Breast epithelium (tissue), 4 donors: ENCODE measurements around the gene THADA. TPM values are rescaled to one million over a fixed set of nuclear protein-coding genes. Genes with fewer than 3 reads are reported as not detected.
A peak's percentile ranks its signal among the peaks of the same experiment; 100 is the strongest.

Source experiments
- DNase-seq, 2 donors: peaks; one replicate each; pipeline ENCODE4 v3.0.0-alpha.2; 2019; ENCODE audit warnings: low spot score in 2 of 2
- H3K27ac ChIP-seq, 2 donors: fragments of 200-600 bp; sonication (generic) in 1 of 2; one replicate each; pipeline ENCODE4 v1.5.1; 2016 to 2019; ENCODE audit warnings: mild to moderate bottlenecking in 1 of 2
- H3K27me3 ChIP-seq, 2 donors: fragments of 200-600 bp; sonication (generic) in 1 of 2; one replicate each; pipeline versions ENCODE4 v1.5.1 to v1.6.0; 2017 to 2019; ENCODE audit warnings: control low read depth in 1 of 2, mild to moderate bottlenecking in 1 of 2
- H3K36me3 ChIP-seq: fragments of 200-600 bp; one replicate; pipeline ENCODE4 v1.5.1; 2019
- H3K4me1 ChIP-seq, 2 donors: fragments of 200-600 bp; sonication (generic); one replicate each; pipeline ENCODE4 v1.5.1; 2016 to 2019; ENCODE audit warnings: control low read depth in 1 of 2
- H3K4me3 ChIP-seq, 3 donors: fragments of 200-600 bp; sonication (generic); 1 replicate in 2 of 3; 2 replicates in 1 of 3; pipeline ENCODE4 v1.5.1; 2016 to 2019; ENCODE audit warnings: mild to moderate bottlenecking in 3 of 3, moderate library complexity in 2 of 3
- H3K9me3 ChIP-seq, 2 donors: fragments of 200-600 bp; sonication (generic) in 1 of 2; one replicate each; pipeline ENCODE4 v1.5.1; 2016 to 2019; ENCODE audit warnings: control low read depth in 1 of 2
- CTCF ChIP-seq, 3 donors: fragments of 450-650 bp; IDR thresholded peaks; one replicate each; pipeline ENCODE4 v1.5.1; 2016 to 2017; ENCODE audit warnings: antibody characterized with exemption in 3 of 3, mild to moderate bottlenecking in 3 of 3, moderate library complexity in 3 of 3
- POLR2A ChIP-seq: fragments of 450-650 bp; IDR thresholded peaks from one replicate; pipeline ENCODE4 v1.6.1; 2016; ENCODE audit warnings: antibody characterized with exemption, mild to moderate bottlenecking, moderate library complexity
- POLR2AphosphoS5 ChIP-seq, 3 donors: sonication (generic); formaldehyde crosslinking; IDR thresholded peaks; one replicate each; pipeline ENCODE4 v1.6.1; 2017; ENCODE audit warnings: antibody characterized with exemption in 3 of 3
- intact Hi-C: fragments of 100-400 bp; cut with DNase I; formaldehyde crosslinking; loops from one replicate; pipeline ENCODE4 v1.15.1; 2023; ENCODE audit warnings: low total_unique reads
- total RNA-seq, 3 donors: library from RNA; depleted of rRNA; stranded (reverse); fragments of >200 nt; gene quantifications; one replicate each; pipeline ENCODE4 v1.1.0, GENCODE V29; 2016

Gene THADA
- total RNA-seq, 3 donors from 2014 or later: 41.1 to 60.6 (median 49.5) TPM

- DNase-seq: no peak
- Histone ChIP-seq H3K4me1 (peaks cover 0 to 20% of the 10 kb centered on the region in 2 donors), H3K27ac (peak overlapping the region; percentile 62 to 80), H3K36me3 (no peaks in the 10 kb centered on the region), H3K4me3 (no peak overlapping the region), H3K27me3 (no peaks in the 10 kb centered on the region), H3K9me3 (no peaks in the 10 kb centered on the region)
- TF ChIP-seq POLR2A: no peak
- intact Hi-C loops: no loop called here
Observed at GRCh38 chr2:43427032-43427424, 168.8 kb downstream of the THADA start.

GRCh38 chr2:43426305-43427031, 169.4 kb downstream of the THADA start:
- H3K9me3 ChIP-seq: no peaks in the 10 kb centered on the region
- H3K4me3 ChIP-seq: no peak overlapping the region
- intact Hi-C loops: no loop called here
- peaks cover 0 to 20% of the 10 kb centered on the region in 2 donors for H3K4me1 ChIP-seq
- no peaks in the 10 kb centered on the region for H3K27me3 ChIP-seq
- DNase-seq: peak; percentile 55 to 62
- no peak for TF ChIP-seq CTCF (IDR thresholded peaks at IDR 0.05)
- TF ChIP-seq POLR2AphosphoS5 (IDR thresholded peaks at IDR 0.05): peak in 2 of 3 donors; percentile 38 to 41
- no peak for TF ChIP-seq POLR2A
- peak overlapping the region; percentile 62 to 80 for H3K27ac ChIP-seq
- H3K36me3 ChIP-seq: no peaks in the 10 kb centered on the region

GRCh38 chr2:43425659-43426058, 170.2 kb downstream of the THADA start:
- intact Hi-C loops: no loop called here
- Histone ChIP-seq H3K36me3 (no peaks in the 10 kb centered on the region), H3K9me3 (no peaks in the 10 kb centered on the region), H3K4me1 (peaks cover 0 to 20% of the 10 kb centered on the region in 2 donors), H3K27ac (peak overlapping the region; percentile 53 to 80), H3K27me3 (no peaks in the 10 kb centered on the region), H3K4me3 (no peak overlapping the region)
- TF ChIP-seq POLR2A (no peak), POLR2AphosphoS5 (IDR thresholded peaks at IDR 0.05) (no peak), CTCF (IDR thresholded peaks at IDR 0.05) (no peak)
- no peak for DNase-seq

GRCh38 chr2:43424262-43425207, 171.3 kb downstream of the THADA start:
- TF ChIP-seq POLR2AphosphoS5 (IDR thresholded peaks at IDR 0.05) (no peak), CTCF (IDR thresholded peaks at IDR 0.05) (no peak), POLR2A (no peak)
- no peak for DNase-seq
- Histone ChIP-seq H3K36me3 (no peaks in the 10 kb centered on the region), H3K27ac (peak overlapping the region; percentile 53 to 80), H3K27me3 (no peaks in the 10 kb centered on the region), H3K4me3 (no peak overlapping the region), H3K9me3 (no peaks in the 10 kb centered on the region), H3K4me1 (peaks cover 0 to 20% of the 10 kb centered on the region in 2 donors)
- intact Hi-C loops: no loop called here

- Histone ChIP-seq H3K9me3 (no peaks in the 10 kb centered on the region), H3K27me3 (no peaks in the 10 kb centered on the region), H3K4me3 (no peak overlapping the region), H3K27ac (peak overlapping the region; percentile 44 to 80), H3K4me1 (peaks cover 0 to 20% of the 10 kb centered on the region in 2 donors), H3K36me3 (no peaks in the 10 kb centered on the region)
- intact Hi-C loops: no loop called here
- no peak for TF ChIP-seq POLR2A
- no peak for TF ChIP-seq CTCF (IDR thresholded peaks at IDR 0.05)
- TF ChIP-seq POLR2AphosphoS5 (IDR thresholded peaks at IDR 0.05): no peak
- DNase-seq: no peak
Observed at GRCh38 chr2:43423941-43424261, 171.9 kb downstream of the THADA start.
